Fibroblast of upper back skin (primary cell): ENCODE data around the gene UBE2M.
"Not testable (repeated sequence)": the region's sequence is repeated elsewhere in the genome, so short reads cannot be mapped to it uniquely, and the experiment has no call there.

Experiments used
- DNase-seq: peaks from one replicate; pipeline ENCODE4 v3.0.0-alpha.2; 2013

Gene UBE2M

GRCh38 chr19:58555369-58555885 lies 3.0 kb downstream of the UBE2M start:
- DNase-seq = no peak

DNA sequence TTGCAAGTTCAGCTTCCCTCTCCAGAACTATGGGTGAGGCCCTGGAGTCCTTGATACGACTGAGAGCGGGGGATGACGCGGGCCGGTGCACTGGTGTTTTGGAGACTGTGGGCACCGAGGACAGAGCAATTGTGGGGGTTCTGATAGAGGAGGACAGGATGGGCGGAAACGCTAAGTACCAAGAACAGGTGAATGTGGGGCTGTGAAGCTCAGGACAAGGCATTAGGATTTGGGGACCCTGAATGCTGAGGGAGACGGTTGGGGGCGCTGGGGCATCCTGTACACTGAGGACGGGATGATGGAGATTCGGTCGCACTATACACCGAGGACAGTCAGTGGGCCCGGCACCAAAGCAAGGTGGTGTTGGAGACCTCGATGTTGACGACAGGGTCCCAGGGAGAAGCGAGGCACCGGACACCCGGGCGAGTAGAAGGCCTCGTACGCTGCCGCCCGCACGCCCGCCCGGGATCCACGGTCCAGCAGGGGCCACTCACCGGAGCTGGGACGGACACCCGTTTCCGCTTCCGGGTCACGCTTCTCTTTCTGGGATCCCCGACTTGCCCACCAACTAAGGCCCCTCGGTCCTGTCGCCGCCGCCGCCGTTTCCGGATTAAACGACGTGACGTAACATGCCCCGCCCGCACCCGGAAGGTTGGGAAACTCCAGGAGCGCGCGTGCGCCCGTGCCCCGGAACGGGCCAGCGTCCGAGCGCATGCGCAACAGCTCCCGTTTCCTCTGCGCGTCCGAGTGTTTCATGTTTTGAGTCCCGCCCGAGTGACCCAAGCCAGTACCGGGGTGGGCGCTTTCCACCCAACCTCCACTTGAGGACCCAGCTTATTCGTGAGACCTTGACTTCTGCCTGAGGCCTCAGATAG lies 3.7 kb downstream of the UBE2M start, which contains the start of gene CHMP2A:
Gene CHMP2A, minus strand, starts transcription at position 612 of the 875 bp plus-strand sequence. CDS start 893 bp downstream, outside the sequence.
- peak; percentile 96 for DNase-seq

GRCh38 chr19:58553799-58554493 lies 4.5 kb downstream of the UBE2M start:
- no peak for DNase-seq

GRCh38 chr19:58552655-58553054 lies 5.8 kb downstream of the UBE2M start:
- no peak for DNase-seq

DNA sequence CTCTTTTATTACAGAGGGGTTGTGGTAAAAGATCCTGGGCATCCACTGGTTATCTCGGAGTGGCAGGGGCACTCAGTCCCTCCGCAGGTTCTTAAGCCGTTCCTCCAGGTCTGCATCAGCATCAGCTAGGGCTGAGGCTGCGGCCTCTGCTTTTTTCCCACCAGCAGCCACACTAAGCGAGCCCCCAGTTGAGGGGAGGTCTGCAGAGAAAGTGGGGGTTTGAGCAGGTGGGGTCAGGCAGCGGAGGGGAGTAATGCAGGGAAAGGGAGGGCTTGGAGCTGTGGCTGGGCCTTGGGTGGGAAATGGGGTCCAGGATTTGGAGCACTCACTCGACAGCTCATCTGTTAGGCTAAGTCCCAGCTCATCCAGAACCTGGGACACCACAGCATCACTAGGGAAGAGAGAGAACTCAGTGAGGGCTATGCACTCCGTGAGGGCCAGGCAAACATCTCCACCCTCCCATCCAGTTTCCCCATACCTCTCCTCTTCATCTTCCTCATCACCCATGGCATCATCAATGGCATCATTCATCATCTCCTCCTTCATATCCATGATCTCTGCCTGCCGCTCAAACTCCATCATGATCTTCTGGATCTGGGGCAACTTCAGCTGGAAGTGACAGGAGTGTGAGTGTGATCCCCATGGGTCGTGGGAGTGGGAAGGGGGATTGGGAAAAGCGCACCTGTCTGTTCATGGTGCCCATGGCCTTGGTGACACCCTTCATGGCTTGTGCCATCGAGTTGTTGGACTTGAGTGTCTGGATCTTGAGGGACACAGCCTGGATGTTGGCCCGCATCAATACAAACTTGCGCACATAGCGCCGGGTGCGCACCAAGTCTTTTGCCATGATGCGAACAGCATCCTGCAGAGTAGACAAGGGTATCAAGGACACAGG lies 6.6 kb downstream of the UBE2M start:
- no peak for DNase-seq

DNA sequence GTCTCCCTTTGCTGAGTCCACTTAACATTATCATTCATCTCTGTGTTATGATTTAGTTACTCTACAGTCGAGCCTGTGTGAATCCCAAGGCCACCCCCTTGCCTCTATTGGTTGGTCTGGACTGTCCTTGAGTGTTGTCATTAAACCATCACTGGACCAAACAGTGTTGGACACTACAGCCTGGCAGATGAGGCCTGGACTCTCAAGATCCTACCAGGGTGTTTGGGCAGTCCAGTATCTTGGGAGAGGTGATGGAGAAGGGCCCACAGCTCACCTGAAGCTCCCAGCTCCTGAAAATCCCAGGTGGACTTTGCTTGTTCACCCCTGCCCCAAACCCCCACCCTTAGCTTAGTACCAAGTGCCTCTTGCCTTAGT lies 7.3 kb downstream of the UBE2M start:
- DNase-seq = no peak

DNA sequence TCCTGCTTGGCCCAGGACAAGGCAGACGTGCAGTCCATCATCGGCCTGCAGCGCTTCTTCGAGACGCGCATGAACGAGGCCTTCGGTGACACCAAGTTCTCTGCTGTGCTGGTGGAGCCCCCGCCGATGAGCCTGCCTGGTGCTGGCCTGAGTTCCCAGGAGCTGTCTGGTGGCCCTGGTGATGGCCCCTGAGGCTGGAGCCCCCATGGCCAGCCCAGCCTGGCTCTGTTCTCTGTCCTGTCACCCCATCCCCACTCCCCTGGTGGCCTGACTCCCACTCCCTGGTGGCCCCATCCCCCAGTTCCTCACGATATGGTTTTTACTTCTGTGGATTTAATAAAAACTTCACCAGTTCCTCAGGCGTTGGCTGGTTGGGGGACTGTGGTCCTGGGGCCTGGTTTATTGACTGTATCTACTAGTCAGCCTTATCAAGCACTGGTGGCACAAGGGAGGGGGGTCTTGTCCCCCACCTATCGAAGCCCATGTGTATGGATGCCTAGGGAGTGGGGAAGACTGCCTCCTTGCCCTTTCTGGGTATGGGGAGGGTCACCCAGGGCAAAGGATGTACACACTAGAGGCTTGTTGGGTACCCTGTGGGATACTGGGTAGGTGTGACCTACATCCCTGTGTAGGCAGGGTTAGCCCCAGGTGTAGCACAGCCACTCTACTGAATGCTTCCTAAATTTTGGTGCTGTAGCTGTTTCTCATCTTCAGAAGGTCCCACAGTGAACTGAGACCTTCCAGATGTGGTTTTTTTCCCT lies 7.9 kb downstream of the UBE2M start:
- no peak for DNase-seq

DNA sequence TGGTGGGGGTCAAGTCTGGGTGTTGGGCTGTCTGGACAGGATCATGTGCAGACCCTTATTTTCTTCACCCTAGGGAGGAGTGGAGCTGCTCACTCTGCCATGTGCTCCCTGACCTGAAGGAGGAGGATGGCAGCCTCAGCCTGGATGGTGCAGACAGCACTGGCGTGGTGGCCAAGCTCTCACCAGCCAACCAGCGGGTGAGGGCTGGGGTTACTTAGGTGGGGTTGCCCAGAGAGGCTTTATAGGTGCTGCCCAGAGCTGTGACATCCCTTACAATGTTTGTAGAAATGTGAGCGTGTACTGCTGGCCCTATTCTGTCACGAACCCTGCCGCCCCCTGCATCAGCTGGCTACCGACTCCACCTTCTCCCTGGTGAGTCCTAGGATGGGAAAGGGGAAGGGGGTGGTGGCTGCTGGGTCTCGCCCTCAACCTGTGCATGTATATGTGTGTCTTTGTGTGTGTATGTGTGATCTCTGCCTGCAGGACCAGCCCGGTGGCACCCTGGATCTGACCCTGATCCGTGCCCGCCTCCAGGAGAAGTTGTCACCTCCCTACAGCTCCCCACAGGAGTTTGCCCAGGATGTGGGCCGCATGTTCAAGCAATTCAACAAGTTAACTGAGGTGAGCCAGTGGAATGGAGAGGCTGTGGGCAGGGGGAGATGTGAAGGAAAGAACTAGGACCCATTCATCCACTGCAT lies 8.6 kb downstream of the UBE2M start:
- DNase-seq = no peak

DNA sequence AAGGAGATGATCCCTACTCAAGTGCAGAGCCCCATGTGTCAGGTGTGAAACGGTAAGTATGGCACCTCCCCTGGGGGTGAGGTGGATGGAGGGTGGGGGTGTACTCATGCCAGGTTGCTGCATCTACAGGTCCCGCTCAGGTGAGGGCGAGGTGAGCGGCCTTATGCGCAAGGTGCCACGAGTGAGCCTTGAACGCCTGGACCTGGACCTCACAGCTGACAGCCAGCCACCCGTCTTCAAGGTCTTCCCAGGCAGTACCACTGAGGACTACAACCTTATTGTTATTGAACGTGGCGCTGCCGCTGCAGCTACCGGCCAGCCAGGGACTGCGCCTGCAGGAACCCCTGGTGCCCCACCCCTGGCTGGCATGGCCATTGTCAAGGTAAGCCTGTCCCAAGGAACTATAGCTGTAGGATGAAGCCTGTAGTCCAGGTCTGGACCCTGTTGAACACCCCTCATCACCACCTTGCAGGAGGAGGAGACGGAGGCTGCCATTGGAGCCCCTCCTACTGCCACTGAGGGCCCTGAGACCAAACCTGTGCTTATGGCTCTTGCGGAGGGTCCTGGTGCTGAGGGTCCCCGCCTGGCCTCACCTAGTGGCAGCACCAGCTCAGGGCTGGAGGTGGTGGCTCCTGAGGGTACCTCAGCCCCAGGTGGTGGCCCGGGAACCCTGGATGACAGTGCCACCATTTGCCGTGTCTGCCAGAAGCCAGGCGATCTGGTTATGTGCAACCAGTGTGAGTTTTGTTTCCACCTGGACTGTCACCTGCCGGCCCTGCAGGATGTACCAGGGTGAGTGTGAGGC lies 9.3 kb downstream of the UBE2M start:
- DNase-seq = no peak

- no peak for DNase-seq
Measured at GRCh38 chr19:58547323-58548312, 10.8 kb downstream of the UBE2M start.

- no peak for DNase-seq
Measured at GRCh38 chr19:58546019-58546530, 12.3 kb downstream of the UBE2M start.

- DNase-seq = no peak
Measured at GRCh38 chr19:58545286-58546018, 13.0 kb downstream of the UBE2M start.

DNA sequence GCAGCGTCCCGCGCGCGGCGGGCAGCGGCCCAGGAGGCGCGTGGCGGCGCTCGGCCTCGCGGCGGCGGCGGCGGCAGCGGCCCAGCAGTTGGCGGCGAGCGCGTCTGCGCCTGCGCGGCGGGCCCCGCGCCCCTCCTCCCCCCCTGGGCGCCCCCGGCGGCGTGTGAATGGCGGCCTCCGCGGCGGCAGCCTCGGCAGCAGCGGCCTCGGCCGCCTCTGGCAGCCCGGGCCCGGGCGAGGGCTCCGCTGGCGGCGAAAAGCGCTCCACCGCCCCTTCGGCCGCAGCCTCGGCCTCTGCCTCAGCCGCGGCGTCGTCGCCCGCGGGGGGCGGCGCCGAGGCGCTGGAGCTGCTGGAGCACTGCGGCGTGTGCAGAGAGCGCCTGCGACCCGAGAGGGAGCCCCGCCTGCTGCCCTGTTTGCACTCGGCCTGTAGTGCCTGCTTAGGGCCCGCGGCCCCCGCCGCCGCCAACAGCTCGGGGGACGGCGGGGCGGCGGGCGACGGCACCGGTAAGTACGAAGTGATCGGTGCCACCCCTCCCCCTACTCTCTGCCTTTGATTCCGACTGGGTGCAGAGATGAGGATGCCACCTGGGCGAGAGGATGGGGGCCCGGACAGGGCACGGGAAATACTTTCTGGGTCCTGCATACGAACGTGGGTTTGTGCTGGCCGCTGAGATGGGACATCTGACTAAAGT lies 13.7 kb downstream of the UBE2M start:
- no peak for DNase-seq

DNA sequence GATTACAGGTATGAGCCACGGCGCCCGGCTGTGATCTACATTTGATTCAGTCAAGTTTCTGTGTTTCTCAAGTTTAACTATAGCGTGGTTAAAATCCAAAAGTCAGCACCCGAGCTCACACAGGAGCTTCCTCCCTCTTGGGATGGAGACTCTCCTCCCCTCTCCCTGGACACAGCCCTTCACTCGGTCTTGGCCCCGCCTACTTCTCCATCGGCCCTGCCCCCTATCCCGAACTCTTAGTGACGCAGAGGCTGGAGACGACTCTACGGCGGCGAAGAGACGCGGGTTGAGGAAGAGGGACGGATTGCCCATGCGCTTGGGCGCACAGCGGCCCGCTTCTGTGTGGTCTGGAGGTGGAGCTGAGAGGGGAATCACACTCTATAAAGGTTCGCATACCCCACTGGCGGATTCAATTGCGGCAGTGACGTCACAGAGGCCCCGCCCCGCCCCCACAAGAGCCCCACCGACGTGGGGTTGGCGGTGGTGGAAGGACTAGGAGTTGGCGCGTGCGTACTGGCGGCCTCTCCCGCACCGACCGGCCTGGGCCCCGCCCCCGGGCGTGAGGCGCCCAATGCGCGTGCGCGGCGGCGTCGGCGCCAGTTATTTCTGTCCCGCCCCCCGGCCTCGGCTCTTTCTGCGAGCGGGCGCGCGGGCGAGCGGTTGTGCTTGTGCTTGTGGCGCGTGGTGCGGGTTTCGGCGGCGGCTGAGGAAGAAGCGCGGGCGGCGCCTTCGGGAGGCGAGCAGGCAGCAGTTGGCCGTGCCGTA lies 14.4 kb downstream of the UBE2M start, which contains the start of gene TRIM28:
Gene TRIM28, plus strand, starts transcription at position 239 of the 765 bp plus-strand sequence. CDS start 694 bp downstream, outside the sequence.
- DNase-seq = peak; percentile 100

DNA sequence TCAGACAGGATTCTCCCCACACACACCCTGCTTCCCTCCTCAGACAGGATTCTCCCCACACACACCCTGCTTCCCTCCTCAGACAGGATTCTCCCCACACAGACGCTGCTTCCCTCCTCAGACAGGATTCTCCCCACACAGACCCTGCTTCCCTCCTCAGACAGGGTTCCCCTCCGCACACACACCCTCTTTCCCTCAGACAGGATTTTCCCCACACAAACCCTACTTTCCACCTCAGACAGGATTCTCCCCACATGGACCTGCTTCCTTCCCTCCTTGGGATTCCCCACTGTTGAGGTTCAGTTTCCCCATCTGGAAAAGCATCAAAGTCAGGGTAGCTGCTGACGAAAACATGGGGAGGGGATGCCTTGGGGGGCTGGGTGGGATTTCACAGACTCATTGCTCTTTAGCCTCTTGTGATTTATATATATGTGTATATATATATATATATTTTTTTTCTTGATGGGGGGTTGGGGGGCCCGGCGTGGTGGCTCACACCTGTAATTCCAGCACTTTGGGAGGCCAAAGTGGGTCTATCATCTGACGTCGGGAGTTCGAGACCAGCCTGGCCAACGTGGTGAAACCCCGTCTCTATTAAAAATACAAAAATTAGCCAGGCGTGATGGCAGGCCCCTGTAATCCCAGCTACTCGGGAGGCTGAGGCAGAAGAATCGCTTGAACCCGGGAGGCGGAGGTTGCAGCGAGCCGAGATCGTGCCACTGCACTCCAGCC lies 15.6 kb downstream of the UBE2M start:
- DNase-seq = not testable (repeated sequence)

GRCh38 chr19:58539169-58539559 lies 19.2 kb downstream of the UBE2M start:
- not testable (repeated sequence) for DNase-seq
